Measurements from ENCODE around the gene MGAT5. TPM values are rescaled to one million over a fixed set of nuclear protein-coding genes. Genes with fewer than 3 reads are reported as not detected.

The MGAT5 gene
- total RNA-seq, 1 donor from 2014 or later = 30.0 TPM

- no peaks in the 10 kb centered on the region for H3K9me3 Mint-ChIP-seq (ENCODE audit: low read depth)
- H3K4me3 Mint-ChIP-seq (ENCODE audit: unreplicated experiment) = no peak overlapping the region
- no peak overlapping the region for H3K27ac Mint-ChIP-seq (ENCODE audit: unreplicated experiment)
- no peaks in the 10 kb centered on the region for H3K27me3 Mint-ChIP-seq (ENCODE audit: low read depth)
- no peaks in the 10 kb centered on the region for H3K36me3 Mint-ChIP-seq (ENCODE audit: low read depth)
- peaks cover 7% of the 10 kb centered on the region for H3K4me1 Mint-ChIP-seq (ENCODE audit: low read depth)
- TF ChIP-seq, protein P1, sequence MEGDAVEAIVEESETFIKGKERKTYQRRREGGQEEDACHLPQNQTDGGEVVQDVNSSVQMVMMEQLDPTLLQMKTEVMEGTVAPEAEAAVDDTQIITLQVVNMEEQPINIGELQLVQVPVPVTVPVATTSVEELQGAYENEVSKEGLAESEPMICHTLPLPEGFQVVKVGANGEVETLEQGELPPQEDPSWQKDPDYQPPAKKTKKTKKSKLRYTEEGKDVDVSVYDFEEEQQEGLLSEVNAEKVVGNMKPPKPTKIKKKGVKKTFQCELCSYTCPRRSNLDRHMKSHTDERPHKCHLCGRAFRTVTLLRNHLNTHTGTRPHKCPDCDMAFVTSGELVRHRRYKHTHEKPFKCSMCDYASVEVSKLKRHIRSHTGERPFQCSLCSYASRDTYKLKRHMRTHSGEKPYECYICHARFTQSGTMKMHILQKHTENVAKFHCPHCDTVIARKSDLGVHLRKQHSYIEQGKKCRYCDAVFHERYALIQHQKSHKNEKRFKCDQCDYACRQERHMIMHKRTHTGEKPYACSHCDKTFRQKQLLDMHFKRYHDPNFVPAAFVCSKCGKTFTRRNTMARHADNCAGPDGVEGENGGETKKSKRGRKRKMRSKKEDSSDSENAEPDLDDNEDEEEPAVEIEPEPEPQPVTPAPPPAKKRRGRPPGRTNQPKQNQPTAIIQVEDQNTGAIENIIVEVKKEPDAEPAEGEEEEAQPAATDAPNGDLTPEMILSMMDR (IDR thresholded peaks at IDR 0.05) = no peak
- DNase-seq (ENCODE audit: low spot score) = no peak
These were observed 45.0 kb upstream of the MGAT5 start for GRCh38 chr2:134208825-134209224.

GRCh38 chr2:134212746-134213145, 41.1 kb upstream of the MGAT5 start:
- no peaks in the 10 kb centered on the region for H3K36me3 Mint-ChIP-seq (ENCODE audit: low read depth)
- peaks cover 7% of the 10 kb centered on the region for H3K4me1 Mint-ChIP-seq (ENCODE audit: low read depth)
- no peaks in the 10 kb centered on the region for H3K27me3 Mint-ChIP-seq (ENCODE audit: low read depth)
- H3K4me3 Mint-ChIP-seq (ENCODE audit: unreplicated experiment) = no peak overlapping the region
- peaks cover 6% of the 10 kb centered on the region for H3K9me3 Mint-ChIP-seq (ENCODE audit: low read depth)
- no peak overlapping the region for H3K27ac Mint-ChIP-seq (ENCODE audit: unreplicated experiment)
- TF ChIP-seq, protein P1 (IDR thresholded peaks at IDR 0.05) = no peak
- DNase-seq (ENCODE audit: low spot score) = no peak

DNA sequence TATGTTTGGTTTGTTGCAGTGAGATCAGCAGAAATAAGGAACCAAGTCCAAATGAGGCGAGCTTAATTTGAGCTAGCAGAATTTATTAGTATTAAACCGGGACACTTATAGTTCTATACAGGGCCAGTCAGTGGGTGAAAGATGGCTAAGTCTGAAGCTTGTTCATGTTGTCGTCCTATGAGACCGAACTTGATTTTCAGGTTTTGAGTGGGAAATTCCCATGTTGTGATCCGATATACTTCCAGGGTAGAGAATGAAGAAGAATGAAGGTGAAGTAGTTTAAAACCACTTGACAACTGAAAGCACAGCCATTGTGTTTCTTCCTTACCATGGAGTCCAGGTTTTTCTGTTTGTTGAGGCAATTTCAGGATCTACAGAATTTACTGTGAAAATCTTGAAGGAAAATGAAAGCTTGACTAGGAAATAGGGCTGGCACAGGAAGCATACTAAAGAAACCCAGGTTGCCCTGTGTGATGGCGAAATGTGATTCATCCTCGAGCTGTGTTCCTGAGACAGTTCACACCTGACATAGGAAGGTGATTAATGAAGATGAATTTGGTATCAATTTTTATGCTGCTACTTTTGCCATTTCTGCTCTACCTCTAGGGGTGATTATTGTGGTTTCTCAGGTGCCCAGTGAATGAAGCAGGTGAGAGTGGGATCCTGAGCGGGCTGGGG, 37.6 kb upstream of the MGAT5 start:
- DNase-seq (ENCODE audit: low spot score) = no peak
- H3K36me3 Mint-ChIP-seq (ENCODE audit: low read depth) = no peaks in the 10 kb centered on the region
- H3K4me1 Mint-ChIP-seq (ENCODE audit: low read depth) = no peaks in the 10 kb centered on the region
- no peak overlapping the region for H3K4me3 Mint-ChIP-seq (ENCODE audit: unreplicated experiment)
- TF ChIP-seq, protein P1 (IDR thresholded peaks at IDR 0.05) = no peak
- H3K27ac Mint-ChIP-seq (ENCODE audit: unreplicated experiment) = no peak overlapping the region
- no peaks in the 10 kb centered on the region for H3K27me3 Mint-ChIP-seq (ENCODE audit: low read depth)
- H3K9me3 Mint-ChIP-seq (ENCODE audit: low read depth) = peaks cover 6% of the 10 kb centered on the region

- H3K27ac Mint-ChIP-seq (ENCODE audit: unreplicated experiment) = no peak overlapping the region
- H3K4me3 Mint-ChIP-seq (ENCODE audit: unreplicated experiment) = no peak overlapping the region
- H3K9me3 Mint-ChIP-seq (ENCODE audit: low read depth) = peaks cover 6% of the 10 kb centered on the region
- H3K36me3 Mint-ChIP-seq (ENCODE audit: low read depth) = no peaks in the 10 kb centered on the region
- TF ChIP-seq, protein P1 (IDR thresholded peaks at IDR 0.05) = no peak
- no peak for DNase-seq (ENCODE audit: low spot score)
- H3K27me3 Mint-ChIP-seq (ENCODE audit: low read depth) = no peaks in the 10 kb centered on the region
- no peaks in the 10 kb centered on the region for H3K4me1 Mint-ChIP-seq (ENCODE audit: low read depth)
These were observed 36.5 kb upstream of the MGAT5 start for GRCh38 chr2:134217351-134217750.

GRCh38 chr2:134217924-134218323, 35.9 kb upstream of the MGAT5 start:
- Mint-ChIP-seq H3K9me3 (ENCODE audit: low read depth) (peaks cover 6% of the 10 kb centered on the region), H3K4me1 (ENCODE audit: low read depth) (no peaks in the 10 kb centered on the region), H3K36me3 (ENCODE audit: low read depth) (no peaks in the 10 kb centered on the region), H3K27ac (ENCODE audit: unreplicated experiment) (no peak overlapping the region), H3K4me3 (ENCODE audit: unreplicated experiment) (no peak overlapping the region), H3K27me3 (ENCODE audit: low read depth) (no peaks in the 10 kb centered on the region)
- DNase-seq (ENCODE audit: low spot score) = no peak
- TF ChIP-seq, protein P1 (IDR thresholded peaks at IDR 0.05) = no peak

Measured in chondrocyte (in vitro differentiated cells).